ENCODE results near the gene CHCHD1.
"Not testable (repeated sequence)": the region's sequence is repeated elsewhere in the genome, so short reads cannot be mapped to it uniquely, and the experiment has no call there.

The CHCHD1 gene

GRCh38 chr10:73813333-73813732 is 31.5 kb downstream of the CHCHD1 start:
- DNase-seq (ENCODE audit: low read depth): no peak

- no peak for DNase-seq (ENCODE audit: low read depth)
These were observed 32.5 kb downstream of the CHCHD1 start for GRCh38 chr10:73814276-73814895.

DNA sequence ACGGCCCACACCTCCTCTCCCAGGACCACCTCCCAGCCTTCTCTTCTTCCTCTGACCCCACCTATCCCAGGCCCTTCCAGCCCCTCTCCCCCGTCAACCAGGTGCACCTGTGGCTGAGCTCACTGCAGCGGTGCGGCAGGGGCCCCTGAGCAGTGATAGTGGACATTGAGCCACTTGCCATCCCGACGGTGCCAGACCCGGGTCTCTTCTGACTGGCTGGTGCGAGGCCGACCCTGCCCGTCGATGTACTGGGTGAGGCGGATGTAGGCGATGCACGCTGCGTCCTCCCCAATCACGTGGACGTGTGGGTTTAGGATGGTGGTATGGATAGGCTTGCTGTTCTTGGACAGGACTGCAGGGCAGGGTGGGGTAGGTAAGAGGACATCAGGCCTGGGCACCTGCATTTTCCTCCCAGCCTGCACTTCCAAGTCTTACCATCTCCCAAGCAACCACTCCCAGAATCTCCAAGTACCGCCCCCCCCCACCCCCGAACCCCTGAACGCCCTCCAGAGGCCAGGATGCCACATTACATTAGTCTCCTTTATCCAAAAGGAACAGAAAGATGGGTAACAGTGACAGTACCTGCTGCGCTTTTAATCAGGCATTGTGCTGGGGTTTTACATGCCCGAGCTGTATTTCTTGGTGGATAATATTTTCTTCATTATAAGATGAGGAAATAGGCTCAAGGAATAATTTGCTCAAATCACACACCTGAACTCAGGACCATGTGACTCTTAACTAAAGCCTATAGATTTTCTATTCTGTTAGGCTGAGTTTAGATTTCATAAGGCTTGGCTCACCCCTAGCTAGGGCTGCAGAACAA is 33.3 kb downstream of the CHCHD1 start:
- no peak for DNase-seq (ENCODE audit: low read depth)

DNA sequence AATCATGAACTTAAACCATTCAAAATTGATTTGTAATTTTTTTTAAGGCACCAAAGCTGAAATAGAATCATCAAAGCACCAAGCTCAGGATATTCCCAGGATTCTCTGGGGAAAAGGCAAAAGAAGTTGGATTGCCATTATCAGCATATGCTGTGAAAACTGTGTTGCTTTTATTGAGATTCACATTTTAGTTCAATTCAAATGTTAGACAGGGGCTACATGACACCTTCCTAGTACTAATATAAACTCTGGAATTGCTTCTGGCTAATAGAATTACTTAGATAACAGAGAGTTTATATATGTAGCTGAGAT is 33.8 kb downstream of the CHCHD1 start:
- no peak for DNase-seq (ENCODE audit: low read depth)

DNA sequence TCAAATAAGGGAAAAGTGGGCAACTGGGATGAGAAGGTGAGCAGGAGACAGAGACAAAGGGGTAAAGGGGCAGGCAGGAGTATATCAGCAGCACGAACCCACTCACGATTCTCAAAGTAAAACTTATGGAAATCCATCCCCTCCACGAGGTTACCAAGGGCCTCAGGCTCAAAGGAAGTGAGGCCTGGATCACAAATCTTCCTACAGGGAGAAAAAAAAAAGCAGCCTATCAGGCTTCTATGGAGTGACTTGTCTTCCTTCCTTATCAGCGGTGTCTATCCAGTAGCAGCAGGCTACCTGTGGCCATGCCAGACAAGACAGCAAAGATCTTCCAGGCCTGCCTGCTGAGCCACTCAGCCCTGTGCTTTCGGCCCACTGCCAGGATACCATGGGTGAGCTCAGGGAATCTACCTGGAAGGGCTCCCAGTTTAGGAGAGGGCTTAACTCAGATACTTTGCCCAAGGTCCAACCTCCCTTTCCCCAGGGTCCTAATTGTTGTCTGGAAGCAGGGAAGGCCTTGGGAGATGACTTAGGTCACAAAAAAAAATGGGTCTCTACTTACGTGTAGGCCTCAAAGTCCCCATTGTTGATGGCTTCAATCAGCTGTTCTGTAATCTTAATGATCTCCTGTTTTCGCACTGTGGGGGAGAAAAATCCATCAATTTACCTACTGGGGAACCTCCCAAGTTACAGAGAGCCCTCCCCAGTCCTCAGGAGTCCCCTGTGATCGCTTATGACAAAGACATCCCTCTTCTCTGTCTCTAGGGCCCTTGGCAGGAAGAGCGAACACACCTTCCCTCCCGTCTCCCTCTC is 35.3 kb downstream of the CHCHD1 start:
- DNase-seq (ENCODE audit: low read depth): no peak

DNA sequence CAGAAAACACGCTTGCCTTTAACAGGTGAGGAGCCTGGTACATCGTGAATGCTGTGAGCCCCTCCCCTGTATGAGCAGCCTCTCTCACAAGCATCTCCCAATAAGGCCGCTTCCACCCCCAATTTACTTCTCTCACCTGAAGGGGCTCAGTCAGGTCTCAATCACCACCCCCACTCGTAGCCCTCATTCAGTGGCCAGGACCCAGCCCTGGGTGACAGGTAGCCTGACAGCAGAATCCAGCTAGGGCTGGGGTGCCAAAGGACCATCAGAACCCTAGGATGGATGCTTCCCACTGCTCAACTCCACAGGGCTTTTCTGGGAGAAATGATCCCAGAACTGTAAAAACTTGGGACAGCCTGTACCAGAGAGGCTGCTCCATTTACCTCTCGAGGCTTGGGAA is 36.0 kb downstream of the CHCHD1 start:
- DNase-seq (ENCODE audit: low read depth): no peak

DNA sequence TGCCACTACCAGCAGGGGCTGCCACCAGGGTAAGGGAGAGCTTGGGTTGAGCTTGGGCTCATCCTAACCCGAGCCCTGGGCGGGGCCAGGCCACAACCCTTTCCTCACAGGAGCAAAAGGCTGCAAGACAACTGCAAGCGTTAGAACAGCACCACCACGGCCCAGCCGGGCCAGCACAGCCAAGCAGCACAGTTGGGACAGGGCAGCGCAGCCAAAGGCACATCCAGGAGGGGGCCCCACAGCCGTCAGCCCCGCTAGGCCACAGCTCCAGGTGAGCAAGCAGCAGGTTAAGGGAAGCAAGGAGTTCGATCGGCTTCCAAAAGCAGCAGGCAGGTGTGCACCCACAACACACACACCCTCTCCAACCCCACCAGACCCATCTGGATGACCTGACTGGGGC is 36.6 kb downstream of the CHCHD1 start:
- no peak for DNase-seq (ENCODE audit: low read depth)

DNA sequence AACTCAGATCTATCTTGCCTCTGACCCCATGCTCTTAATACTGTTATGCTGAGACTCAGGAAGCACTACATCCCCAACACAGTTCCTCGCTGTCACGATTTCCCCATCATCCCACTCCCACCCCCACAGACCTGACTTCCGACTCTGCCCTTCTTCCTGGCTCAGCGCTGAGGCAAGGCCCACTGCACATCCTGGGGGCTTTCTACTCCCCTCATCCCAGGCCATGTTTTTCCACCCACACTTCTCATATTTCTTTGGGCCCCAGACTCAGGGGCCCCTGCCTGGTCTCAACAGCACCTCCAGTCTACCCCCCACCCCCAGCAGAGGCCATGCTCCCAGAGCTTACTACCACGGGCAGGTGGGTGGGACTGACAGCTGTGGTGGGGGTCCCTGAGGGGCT is 37.2 kb downstream of the CHCHD1 start:
- no peak for DNase-seq (ENCODE audit: low read depth)

- no peak for DNase-seq (ENCODE audit: low read depth)
These were observed 37.8 kb downstream of the CHCHD1 start for GRCh38 chr10:73819513-73820093.

GRCh38 chr10:73823391-73823790 is 41.5 kb downstream of the CHCHD1 start:
- DNase-seq (ENCODE audit: low read depth): no peak

DNA sequence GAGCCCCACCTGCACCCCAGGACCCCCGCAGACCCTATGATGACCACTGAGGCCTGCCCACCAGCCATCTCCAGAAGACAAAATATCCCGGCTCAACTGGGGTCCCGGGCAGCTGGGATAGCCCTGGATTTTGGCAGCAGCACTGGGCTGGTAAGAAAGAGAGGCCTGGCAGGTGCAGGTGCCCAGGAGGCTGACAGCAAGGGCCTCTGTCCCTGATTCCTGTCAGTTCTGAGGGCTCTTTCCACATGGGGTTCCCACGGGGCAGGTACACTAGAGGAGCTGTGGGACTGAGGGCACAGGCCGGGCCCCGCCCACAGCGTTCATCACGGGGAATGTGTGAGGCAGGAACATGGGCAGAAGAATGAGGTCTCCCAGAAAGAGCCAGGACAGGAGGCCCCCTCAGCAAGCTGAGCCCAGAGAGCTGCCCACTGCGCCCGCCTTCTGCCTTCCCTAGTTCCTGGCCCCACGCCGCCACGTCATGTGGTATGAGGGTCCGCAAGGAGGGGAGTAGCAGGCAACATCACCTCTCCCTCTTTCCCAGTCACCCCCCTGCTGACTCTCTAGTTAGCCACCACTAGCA is 42.4 kb downstream of the CHCHD1 start:
- no peak for DNase-seq (ENCODE audit: low read depth)

DNA sequence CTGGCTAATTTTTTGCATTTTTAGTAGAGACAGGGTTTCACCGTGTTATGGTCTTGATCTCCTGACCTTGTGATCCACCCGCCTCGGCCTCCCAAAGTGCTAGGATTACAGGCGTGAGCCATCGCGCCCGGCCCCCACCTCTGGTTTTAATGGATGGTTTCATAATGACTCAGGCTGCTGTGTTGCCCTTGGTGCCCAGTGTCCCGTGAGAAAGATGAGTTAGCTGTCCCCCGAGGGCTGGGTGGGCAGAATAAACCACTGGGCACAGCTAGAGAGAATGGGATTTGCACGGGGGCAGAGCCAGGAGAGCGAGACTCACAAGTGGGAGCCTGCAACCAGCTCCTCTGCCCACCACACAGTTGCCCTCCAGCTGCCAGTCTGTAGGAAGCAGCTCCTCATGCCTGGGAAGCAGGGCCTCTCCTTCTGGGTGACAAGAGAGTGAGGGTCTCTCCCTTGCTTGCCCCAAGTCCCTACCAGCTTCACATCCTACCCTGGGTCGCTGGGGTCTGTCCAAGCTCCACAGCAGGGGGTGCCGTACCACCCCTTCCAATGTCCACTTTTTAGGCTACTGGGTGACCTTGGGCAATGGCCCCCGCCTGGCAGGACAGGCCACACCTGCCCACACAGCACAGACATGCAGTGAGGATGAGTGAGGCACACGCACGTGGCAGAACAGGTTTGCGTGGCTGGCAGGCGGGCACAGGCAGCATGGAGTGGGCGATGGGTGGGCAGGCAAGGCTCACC is 45.7 kb downstream of the CHCHD1 start:
- DNase-seq (ENCODE audit: low read depth): no peak

DNA sequence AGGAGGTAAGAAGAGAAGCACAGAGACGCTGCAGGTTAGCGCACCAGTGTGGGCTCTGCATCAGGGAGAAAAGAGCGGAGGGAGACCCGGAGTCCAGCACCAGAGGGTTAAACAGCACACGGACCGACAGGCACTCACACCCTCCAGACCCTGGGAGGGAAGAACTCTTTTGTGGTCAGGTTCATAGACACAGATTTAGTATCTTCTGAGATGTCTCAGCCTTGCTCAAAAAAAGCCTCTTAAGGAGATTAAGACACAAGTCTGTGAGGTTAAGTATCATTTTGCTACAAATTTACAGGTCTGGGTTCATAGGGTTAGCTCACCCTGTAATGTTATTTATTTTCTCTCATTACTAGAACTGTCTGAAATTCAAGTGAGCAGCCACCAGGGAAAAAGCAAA is 46.3 kb downstream of the CHCHD1 start:
- DNase-seq (ENCODE audit: low read depth): no peak

DNA sequence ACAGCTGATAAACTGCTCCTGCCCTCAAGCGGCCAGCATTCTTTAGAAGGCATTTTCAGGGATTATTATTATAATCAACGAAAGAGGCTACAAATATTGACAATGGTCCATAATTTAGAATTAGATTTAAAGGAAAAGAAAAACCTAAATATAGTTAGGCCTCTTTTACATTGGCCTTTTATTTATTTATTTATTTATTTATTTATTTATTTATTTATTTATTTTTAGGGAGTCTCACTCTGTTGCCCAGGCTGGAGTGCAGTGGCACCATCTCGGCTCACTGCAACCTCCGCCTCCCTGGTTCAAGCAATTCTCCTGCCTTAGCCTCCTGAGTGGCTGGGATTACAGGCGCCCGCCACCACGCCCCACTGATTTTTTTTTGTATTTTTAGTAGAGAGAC is 47.2 kb downstream of the CHCHD1 start:
- not testable (repeated sequence) for DNase-seq (ENCODE audit: low read depth)
